Tibial artery (tissue), 4 donors: Measurements from ENCODE around the gene TMEM132D.

Experiments used
- DNase-seq, 2 donors: peaks; one replicate each; pipeline ENCODE4 v3.0.0-alpha.2; 2019
- H3K27ac ChIP-seq, 2 donors: fragments of 200-600 bp; sonication (generic) in 1 of 2; 1 replicate in 1 of 2; 2 replicates in 1 of 2; pipeline ENCODE4 v1.5.1; 2018 to 2019; ENCODE audit warnings: mild to moderate bottlenecking in 1 of 2
- H3K27me3 ChIP-seq, 2 donors: fragments of 200-600 bp; sonication (generic) in 1 of 2; one replicate each; pipeline versions ENCODE4 v1.5.1 to v1.6.0; 2016 to 2019
- H3K36me3 ChIP-seq, 3 donors: fragments of 200-600 bp; sonication (generic) in 2 of 3; one replicate each; pipeline ENCODE4 v1.5.1; 2016 to 2019; ENCODE audit warnings: mild to moderate bottlenecking in 2 of 3
- H3K4me1 ChIP-seq, 4 donors: fragments of 200-600 bp; sonication (generic) in 2 of 4; 1 replicate in 3 of 4; 2 replicates in 1 of 4; pipeline ENCODE4 v1.5.1; 2016 to 2019
- H3K4me3 ChIP-seq, 2 donors: fragments of 200-600 bp; sonication (generic) in 1 of 2; 1 replicate in 1 of 2; 2 replicates in 1 of 2; pipeline ENCODE4 v1.5.1; 2018 to 2019; ENCODE audit warnings: mild to moderate bottlenecking in 2 of 2
- H3K9me3 ChIP-seq, 3 donors: fragments of 200-600 bp; sonication (generic) in 1 of 3; one replicate each; pipeline ENCODE4 v1.5.1; 2016 to 2019
- intact Hi-C: fragments of 100-400 bp; cut with DNase I; formaldehyde crosslinking; loops from one replicate; pipeline ENCODE4 v1.15.0; 2023; ENCODE audit warnings: low total_unique reads
- TF ChIP-seq, protein P1 (sequence below), 2 experiments: fragments of 200-600 bp in 1 of 2; fragments of 450-650 bp in 1 of 2; IDR thresholded peaks; one replicate each; pipeline ENCODE4 v1.5.1; 2017 to 2019; ENCODE audit warnings: antibody characterized with exemption in 2 of 2, mild to moderate bottlenecking in 1 of 2, moderate library complexity in 1 of 2

The TMEM132D gene

DNA sequence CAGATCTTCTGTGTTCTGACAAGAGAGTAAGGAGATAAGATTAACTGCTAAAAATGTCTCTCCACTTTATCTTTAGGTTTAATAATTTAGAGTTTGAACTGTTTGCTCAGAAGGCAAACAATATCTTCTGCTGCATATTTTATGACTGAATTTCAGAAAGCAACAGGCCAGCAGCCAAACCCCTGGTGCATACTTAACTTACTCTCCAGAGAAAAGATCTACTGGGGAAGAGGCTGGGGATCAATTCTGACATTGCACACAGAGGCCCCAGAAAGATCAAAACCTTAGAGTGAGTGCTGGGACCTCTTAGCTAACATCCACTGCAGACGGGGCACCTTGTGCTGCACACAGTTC lies 518.2 kb downstream of the TMEM132D start:
- intact Hi-C loops, result no loop called here
- Histone ChIP-seq H3K27me3 (no peaks in the 10 kb centered on the region), H3K9me3 (no peaks in the 10 kb centered on the region), H3K4me3 (no peak overlapping the region), H3K36me3 (no peaks in the 10 kb centered on the region), H3K27ac (no peak overlapping the region), H3K4me1 (no peaks in the 10 kb centered on the region)
- DNase-seq, result no peak
- TF ChIP-seq, protein P1, sequence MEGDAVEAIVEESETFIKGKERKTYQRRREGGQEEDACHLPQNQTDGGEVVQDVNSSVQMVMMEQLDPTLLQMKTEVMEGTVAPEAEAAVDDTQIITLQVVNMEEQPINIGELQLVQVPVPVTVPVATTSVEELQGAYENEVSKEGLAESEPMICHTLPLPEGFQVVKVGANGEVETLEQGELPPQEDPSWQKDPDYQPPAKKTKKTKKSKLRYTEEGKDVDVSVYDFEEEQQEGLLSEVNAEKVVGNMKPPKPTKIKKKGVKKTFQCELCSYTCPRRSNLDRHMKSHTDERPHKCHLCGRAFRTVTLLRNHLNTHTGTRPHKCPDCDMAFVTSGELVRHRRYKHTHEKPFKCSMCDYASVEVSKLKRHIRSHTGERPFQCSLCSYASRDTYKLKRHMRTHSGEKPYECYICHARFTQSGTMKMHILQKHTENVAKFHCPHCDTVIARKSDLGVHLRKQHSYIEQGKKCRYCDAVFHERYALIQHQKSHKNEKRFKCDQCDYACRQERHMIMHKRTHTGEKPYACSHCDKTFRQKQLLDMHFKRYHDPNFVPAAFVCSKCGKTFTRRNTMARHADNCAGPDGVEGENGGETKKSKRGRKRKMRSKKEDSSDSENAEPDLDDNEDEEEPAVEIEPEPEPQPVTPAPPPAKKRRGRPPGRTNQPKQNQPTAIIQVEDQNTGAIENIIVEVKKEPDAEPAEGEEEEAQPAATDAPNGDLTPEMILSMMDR (IDR thresholded peaks at IDR 0.05), result no peak

- DNase-seq, result no peak
- no peaks in the 10 kb centered on the region for H3K9me3 ChIP-seq
- no peaks in the 10 kb centered on the region for H3K36me3 ChIP-seq
- TF ChIP-seq, protein P1 (IDR thresholded peaks at IDR 0.05), result no peak
- intact Hi-C loops, result no loop called here
- H3K27me3 ChIP-seq, result no peaks in the 10 kb centered on the region
- no peak overlapping the region for H3K27ac ChIP-seq
- H3K4me3 ChIP-seq, result no peak overlapping the region
- H3K4me1 ChIP-seq, result no peaks in the 10 kb centered on the region
These were observed 519.9 kb downstream of the TMEM132D start for GRCh38 chr12:129383956-129384355.

DNA sequence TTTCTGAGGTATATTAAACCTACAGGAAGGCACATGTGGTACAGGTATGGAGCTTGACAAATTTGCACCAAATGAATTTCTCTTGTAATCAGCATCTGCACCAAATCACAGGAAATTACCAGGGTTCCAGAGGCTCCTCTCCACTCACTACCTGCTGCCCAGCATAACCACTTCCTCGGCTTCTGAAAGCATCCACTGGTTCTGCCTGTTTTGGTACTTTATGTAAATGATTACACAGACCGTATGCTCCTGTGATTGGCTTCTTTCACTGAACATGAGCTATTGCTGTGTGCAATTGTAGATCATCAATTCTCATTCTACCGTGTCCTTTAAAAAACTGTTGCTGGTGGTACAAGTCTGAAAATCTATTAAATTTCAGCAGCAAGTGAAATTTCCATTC lies 522.1 kb downstream of the TMEM132D start:
- TF ChIP-seq, protein P1 (IDR thresholded peaks at IDR 0.05), result no peak
- Histone ChIP-seq H3K4me3 (no peak overlapping the region), H3K4me1 (no peaks in the 10 kb centered on the region), H3K36me3 (no peaks in the 10 kb centered on the region), H3K27me3 (no peaks in the 10 kb centered on the region), H3K9me3 (no peaks in the 10 kb centered on the region), H3K27ac (no peak overlapping the region)
- DNase-seq, result no peak
- intact Hi-C loops, result no loop called here

- Histone ChIP-seq H3K27me3 (no peaks in the 10 kb centered on the region), H3K4me3 (no peak overlapping the region), H3K4me1 (no peaks in the 10 kb centered on the region), H3K27ac (no peak overlapping the region), H3K9me3 (no peaks in the 10 kb centered on the region), H3K36me3 (no peaks in the 10 kb centered on the region)
- intact Hi-C loops, result no loop called here
- TF ChIP-seq, protein P1 (IDR thresholded peaks at IDR 0.05), result no peak
- no peak for DNase-seq
These were observed 524.6 kb downstream of the TMEM132D start for GRCh38 chr12:129379076-129379804.

- DNase-seq, result no peak
- Histone ChIP-seq H3K36me3 (no peaks in the 10 kb centered on the region), H3K4me3 (no peak overlapping the region), H3K4me1 (no peaks in the 10 kb centered on the region), H3K27ac (no peak overlapping the region), H3K27me3 (no peaks in the 10 kb centered on the region), H3K9me3 (no peaks in the 10 kb centered on the region)
- intact Hi-C loops, result no loop called here
- TF ChIP-seq, protein P1 (IDR thresholded peaks at IDR 0.05), result no peak
These were observed 525.3 kb downstream of the TMEM132D start for GRCh38 chr12:129378496-129378895.

- Histone ChIP-seq H3K27me3 (no peaks in the 10 kb centered on the region), H3K9me3 (no peaks in the 10 kb centered on the region), H3K4me1 (no peaks in the 10 kb centered on the region), H3K36me3 (no peaks in the 10 kb centered on the region), H3K27ac (no peak overlapping the region), H3K4me3 (no peak overlapping the region)
- TF ChIP-seq, protein P1 (IDR thresholded peaks at IDR 0.05), result no peak
- intact Hi-C loops, result no loop called here
- no peak for DNase-seq
These were observed 530.1 kb downstream of the TMEM132D start for GRCh38 chr12:129373746-129374145.
